Left forelimb (tissue), 1 donor: ENCODE results near the gene TUBE1.

Experiments used
- DNase-seq: peaks from one replicate; pipeline ENCODE4 v3.0.0-alpha.2; 2018; ENCODE audit warnings: low spot score

The TUBE1 gene

DNA sequence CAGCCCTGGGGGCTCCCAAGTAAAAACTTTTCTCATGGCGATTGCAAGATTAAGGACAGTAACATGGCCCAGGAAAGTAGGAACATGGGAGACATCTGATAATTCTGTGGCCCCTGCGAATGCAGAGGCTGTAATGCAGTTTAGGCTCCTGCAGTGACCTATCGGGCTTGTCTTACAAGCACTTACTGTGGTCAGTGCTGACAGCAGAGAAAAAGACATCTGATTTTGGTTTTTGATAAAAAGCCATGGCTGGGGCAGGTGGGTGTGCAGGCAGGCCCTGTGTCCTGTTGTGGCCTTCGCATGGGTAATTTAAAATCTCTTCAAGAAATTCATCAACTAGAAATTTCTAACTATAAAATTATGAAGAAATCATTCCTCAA, 52.7 kb downstream of the TUBE1 start:
- DNase-seq: no peak

DNA sequence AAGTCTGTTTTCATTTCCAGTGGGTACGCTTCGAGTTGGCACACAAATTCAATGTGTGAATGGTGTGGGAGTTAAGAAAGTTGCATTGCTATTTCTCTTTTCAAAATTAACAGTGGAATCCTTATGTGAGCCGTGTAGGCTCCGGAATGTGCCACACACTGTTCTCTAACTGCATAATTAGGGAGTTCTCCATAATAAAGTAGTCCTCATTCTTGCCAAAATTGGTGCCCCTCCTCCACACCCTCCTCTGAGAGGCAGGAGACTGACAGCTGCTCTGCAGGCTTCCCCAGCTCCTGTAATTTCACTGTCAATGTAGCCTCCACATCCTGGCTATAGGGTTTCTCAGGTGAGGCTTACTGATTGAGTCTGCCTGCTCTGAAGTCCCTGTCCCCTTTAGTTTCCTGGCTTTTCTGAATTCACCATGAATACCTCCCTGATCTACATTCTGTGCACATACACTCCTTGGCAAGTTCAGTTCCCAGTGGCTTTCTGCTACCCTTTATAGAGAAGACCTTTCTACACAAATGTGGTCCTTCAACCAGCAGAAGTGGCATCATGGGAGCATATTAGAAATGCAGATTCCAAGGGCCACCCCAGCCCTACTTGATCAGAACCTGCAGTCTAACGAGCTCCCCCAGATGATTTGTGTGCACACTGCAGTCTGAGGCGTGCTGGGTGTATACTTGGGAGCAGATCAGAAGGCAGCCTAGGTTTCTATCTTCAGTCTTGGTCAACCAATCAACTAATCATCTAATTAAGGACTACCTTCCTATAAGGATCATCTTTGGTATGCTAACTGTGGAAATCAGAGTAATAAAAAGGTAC, 53.3 kb downstream of the TUBE1 start:
- DNase-seq: no peak

DNA sequence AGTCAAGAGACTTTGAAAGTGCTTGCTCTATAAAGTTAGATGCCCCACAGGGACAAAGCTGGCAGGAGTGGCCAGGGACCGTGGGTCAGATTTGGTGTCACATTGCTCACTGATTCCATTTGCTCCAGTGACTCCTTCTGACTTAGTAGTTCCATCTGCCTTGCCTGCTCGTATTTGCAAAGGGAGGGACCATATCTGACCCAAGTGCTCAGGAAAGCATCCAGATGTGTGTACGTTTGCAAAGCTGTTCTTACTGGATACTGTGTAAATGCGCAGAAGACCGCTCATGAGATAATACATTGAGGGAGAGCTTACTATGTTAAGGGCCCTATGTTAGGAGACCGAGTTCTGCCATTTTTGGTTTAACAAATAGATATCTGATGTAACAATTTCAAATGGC, 54.6 kb downstream of the TUBE1 start:
- no peak for DNase-seq

DNA sequence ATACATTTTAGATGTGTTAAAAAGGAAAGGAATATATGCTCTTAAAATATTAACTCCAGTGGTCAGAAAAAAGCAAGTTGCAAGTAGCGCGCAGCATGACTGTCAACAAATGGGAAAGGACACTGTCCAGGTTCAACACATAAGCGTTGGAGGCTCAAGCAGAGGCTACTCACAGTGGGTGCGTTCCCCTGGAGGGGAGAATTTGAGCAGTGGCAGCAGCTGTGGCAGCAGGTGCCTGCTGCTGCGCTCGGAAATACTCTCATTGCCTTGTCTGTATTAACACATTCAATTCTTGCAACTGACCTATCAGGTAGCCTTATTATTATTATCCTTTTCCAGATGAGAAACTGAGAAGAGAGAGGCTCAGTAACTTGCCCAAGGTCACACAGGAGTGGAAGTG, 55.3 kb downstream of the TUBE1 start:
- DNase-seq: no peak

DNA sequence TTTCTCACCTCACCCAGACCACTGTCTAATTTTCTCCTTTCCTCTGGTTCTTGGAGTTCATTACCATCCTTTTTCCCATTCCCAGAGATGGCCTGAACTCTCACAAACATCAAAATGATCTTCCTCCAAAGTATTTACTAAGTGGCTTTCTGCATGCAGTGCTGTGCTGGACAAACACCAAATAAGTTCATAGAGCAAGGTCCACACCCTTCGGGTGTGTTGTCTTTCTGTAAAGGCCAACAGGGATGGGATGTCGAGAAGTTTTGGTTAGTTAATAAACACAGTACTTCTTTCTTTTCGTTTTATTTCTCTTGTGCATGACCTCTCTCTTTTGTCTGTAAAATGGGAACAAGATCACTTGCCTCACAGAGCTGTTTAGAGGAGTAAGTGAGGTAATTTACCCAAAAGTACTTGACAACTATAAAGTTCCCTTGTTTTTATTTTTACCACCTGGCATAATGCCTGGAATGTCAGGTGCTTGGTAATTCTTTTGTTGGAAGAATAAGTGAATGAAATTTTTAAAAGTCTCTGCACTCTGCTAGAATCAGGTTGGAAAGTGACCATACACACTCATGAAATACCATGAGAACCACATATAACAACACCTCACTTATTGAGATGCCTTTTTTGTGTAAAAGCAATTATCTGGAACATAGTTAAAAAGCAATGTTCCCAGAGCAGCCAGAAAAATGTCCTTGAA, 56.2 kb downstream of the TUBE1 start:
- no peak for DNase-seq

DNA sequence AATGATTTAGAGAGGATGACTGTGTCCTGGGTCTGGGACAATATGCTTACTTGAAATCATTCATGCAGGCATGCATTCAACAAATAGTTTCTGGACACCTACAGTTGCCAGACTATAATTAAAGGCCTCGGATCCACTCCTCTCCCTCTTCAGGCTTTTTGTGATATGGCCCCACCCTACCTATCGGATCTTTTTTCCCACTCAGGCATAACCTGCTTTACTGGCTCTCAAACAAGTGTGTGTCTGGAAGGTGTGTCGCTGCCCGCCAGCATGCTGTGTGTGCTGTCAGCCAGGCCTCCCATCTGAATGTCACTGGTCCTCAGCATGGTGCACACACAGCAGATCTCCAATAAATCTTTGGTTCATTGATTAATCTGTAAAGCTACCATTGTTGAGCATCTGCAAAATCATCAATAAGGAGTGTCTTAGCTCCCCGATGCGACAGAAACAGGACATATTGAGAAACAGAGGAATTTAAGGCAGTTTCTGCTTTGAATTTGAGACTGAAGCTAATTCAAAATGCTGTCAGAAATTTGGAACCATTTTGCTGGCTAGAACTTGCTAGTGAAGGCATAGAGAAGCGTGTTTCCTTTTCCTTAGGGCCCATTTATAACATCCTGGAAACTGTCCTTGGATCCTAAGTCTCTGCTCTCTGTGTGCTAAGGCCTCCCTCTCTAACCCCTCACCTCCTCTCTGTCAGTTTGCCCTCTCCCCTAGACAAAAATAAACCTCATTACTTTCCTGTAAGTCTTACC, 56.9 kb downstream of the TUBE1 start:
- DNase-seq: peak; percentile 49

DNA sequence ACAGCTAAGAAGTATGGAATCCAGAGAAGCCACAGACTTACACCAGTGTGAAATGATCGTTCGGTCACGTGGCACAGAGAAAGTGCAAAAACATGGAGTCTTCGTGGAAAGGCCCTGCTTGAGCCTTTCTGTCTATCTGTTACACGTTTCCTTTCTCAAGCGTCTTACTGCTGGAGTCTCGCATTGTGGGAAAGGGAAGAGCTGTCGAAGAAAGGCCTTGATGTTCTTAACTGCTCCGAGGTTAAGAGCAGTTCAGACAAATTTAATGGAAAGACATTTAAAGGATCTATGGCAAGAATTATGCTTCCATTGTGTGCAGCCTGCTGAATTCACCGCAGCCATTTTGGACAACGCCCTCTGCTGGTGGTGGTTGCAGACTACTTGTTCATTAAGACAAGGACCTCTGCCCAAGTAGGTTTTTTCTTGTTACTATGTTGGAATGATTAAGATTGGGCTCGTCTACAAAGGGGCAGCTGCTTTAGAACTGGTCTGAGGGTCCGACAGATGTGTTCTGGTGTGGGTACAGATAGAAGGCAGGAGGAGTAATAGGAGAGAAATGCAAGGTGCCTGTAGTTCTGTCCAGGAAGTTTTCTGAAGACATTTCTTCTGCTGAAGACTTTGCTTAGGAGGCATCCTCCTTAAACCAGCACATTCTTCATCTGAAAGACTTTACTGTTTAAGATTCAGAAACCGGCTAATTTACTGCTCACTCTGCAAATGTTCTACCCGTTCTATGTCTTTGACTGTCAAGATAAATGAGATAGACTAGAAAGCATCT, 58.0 kb downstream of the TUBE1 start:
- no peak for DNase-seq

DNA sequence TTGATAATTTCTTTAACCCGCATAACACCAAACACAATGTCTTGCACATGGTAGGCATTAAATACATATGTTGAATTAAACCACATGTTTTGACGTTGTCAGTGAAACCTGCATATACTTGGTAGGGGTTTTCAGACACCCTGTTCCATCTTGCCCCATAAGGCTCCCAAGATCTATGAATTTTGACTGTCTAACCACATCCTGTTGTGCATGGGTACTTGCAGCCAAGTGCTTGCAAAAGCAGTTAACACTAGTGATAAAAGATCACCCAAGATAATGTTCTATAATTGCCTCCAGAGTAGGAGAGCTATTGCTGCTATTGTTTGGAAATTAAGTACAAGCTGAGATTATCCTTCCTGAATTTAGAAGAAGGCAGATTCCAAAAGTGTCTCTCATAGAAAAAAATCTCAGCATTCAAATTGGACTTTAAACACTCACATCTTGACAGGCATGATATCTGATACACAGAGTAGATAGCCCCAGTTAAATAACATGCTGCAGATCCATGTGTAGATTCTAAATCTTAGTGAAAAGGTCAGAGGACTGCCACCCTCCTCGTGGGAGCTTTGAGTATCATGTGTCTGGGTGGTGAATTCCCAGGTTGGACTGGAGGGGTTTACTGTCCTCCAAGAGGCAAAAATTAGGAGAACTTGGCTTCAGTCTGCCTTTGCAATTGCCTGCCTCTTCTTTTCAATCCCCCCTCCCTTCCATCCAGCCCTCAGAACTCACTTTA, 59.2 kb downstream of the TUBE1 start:
- DNase-seq: no peak

DNA sequence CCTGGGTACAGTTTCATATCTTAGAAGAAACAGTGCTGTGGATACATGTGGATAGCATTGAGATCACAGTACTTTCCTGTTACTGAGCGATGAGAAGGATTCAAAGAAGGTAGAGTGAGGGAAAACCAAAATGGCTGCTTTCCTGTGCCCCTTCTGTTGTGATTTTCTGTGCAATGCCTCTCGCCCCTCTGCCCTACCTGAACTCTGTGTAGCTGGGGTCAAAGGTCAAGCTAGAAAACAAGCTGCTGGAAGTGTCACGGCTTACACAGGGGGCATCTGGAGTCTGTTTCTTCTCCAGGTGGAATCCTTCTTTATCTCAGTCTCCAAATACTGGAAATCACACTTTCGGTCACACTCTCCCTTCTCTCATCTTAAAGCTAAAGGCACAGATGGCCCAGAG, 60.3 kb downstream of the TUBE1 start:
- no peak for DNase-seq

DNA sequence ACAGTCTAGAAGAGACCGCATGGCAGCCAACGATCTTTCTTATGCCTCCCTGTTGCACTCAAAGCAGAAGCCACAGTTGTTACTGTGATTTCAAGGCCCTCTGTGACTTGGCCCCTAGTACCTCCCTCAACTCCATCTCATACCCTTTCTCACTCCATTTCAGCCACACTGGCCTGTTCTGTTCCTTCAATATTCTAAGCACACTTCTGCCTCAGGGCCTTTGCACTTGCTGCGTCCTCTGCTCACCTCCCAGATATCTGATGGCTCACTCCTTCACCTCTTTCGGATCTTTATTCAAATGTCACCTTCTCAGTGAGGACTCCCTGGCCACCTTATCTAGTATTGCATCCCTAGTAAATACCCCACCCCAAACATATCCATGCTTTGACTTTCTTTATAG, 62.8 kb downstream of the TUBE1 start:
- DNase-seq: peak; percentile 9

DNA sequence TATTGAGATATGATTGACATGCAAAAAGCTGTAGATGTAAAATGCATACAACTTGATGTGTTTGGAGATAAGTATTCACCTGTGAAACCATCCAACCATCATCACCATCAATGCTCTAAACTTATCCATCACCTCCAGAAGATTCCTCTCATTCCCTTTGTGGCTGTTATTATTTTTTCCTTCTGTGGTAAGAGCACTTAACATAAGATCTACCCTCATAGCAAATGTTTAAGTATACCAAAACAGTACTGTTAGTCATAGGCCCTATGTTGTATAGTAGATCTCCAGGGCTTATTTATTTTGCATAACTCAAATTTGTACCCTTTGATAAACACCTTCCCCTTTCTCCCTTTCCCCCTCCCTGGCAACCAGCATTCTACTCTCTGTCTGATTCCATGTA, 64.5 kb downstream of the TUBE1 start:
- no peak for DNase-seq

DNA sequence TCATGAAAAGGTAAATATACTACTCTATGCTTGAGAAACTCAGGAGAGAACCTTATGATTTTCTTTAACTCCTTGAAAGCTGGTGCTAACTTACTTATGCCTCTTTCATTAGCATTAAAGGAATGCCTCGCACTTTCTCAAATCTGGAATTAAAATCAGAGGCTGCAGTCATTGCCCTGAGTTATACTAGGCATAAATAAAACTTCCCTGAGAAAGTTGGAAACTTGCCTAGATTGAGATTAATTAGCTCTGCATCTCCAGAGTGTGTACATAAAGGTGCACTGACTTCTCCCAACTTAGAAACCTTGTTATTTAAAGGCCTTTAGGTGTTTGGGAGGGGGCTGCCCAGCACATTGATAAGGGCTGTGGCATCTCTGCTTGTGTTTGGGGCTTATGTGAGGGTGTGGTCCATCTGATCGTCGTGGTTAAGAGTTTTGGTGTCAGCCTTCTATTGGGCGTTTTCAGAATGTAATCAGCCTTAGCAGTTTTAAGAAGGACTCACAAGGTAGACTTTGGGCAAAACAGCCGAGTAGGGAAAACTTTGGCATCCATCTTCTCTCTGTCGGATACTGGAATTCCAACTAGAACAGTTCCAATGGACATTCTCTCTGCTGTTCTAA, 65.5 kb downstream of the TUBE1 start:
- DNase-seq: peak; percentile 33
